ENCODE results near the gene PYCR2.

PYCR2 gene

DNA sequence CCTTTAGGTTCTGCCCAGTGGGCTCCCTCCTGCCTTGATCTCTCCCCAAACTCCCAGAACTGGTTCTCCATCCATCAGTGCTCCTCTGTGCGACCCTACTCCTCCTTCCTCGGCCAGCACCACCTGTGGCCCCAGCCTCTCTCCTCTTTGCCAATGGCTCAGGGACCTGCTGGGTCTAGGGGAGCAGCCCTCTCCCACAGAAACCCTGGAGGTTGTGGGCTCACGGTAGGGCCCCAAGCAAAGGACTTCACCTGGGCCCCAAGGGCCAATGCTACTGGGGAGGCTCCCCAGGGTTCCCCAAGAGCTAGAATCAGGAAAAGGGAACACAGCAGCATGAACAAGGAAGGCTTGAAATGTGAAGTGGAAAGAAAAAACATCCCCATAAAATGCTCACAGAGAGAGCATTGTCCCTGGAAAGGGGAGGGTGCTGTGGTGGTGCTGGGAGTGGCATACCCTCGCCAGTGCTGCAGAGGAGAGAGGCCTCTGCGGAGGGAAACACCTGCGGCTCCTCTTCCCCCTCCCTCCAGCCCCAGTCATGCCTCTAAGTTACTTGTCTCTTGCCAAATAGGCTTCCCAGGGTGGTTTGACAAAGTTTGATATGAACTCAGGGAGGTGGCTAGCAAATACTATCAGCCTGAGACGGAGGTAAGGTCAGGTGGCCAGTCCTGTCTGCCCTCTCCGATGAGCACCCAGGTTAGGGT lies 44.4 kb downstream of the PYCR2 start:
- Histone ChIP-seq H3K4me1 (ENCODE audit: insufficient read depth, low read length) (peaks cover 42% of the 10 kb centered on the region), H3K27me3 (ENCODE audit: control insufficient read depth in 1 of 2, insufficient read depth in 2 of 2, low read length in 2 of 2) (no peaks in the 10 kb centered on the region), H3K9ac (ENCODE audit: low read length) (no peak overlapping the region), H3K9me3 (ENCODE audit: low read length) (no peaks in the 10 kb centered on the region), H3K27ac (ENCODE audit: low read depth, low read length) (no peak overlapping the region), H3K4me3 (ENCODE audit: low read depth in 1 of 2, low read length in 2 of 2) (peak overlapping the region in 1 of 2 donors; percentile 95), H3K36me3 (ENCODE audit: insufficient read depth, low read length) (peaks cover 27% of the 10 kb centered on the region)

DNA sequence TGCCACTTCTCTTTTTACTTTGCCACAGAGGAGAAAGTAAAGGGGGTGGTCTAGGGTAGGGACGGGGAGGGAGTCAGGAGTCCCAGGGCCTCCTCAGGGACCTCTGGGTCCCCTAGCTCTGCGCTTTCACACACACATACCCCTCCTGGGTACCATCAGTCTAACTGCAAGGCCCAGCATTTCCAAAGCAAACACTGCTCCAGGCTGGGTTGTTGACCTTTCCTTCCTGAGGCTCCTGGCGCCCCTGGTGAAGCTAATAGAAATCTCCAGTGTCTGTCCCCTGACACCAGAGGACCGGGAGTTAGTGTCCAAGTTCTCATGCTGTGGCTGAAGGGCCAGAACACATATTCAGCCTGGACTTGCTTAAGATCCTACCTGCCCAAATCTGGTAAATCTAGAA lies 45.8 kb downstream of the PYCR2 start:
- no peaks in the 10 kb centered on the region for H3K27me3 ChIP-seq (ENCODE audit: control insufficient read depth in 1 of 2, insufficient read depth in 2 of 2, low read length in 2 of 2)
- no peak overlapping the region for H3K27ac ChIP-seq (ENCODE audit: low read depth, low read length)

DNA sequence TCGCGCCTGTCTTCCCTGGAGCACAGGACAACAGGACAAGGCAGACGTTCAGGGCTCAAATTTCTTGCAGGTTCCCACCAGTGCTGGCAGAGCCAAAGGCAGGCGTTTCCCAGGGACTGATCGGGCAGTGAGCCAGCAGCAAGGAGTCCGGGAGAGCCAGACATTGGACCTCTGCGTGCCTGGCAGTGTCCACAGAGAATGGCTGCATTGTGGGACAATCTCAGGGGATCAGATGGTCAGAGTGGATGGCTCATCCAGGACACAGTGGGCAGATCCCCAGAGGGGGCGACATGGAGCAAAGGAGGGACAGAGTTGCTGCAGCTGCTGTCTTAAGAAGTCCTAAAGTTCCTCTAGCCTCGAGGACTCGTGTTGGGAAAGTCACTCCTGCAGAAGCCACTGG lies 46.5 kb downstream of the PYCR2 start:
- Histone ChIP-seq H3K27me3 (ENCODE audit: control insufficient read depth in 1 of 2, insufficient read depth in 2 of 2, low read length in 2 of 2) (no peaks in the 10 kb centered on the region), H3K36me3 (ENCODE audit: insufficient read depth, low read length) (peaks cover 46% of the 10 kb centered on the region), H3K9ac (ENCODE audit: low read length) (no peak overlapping the region), H3K9me3 (ENCODE audit: low read length) (no peaks in the 10 kb centered on the region), H3K27ac (ENCODE audit: low read depth, low read length) (no peak overlapping the region), H3K4me3 (ENCODE audit: low read depth in 1 of 2, low read length in 2 of 2) (no peak overlapping the region), H3K4me1 (ENCODE audit: insufficient read depth, low read length) (peaks cover 42% of the 10 kb centered on the region)

More for the DNA sequence above, 45.8 kb downstream of the PYCR2 start:
- no peak overlapping the region for H3K9ac ChIP-seq (ENCODE audit: low read length)
- H3K36me3 ChIP-seq (ENCODE audit: insufficient read depth, low read length), result peaks cover 41% of the 10 kb centered on the region
- no peak overlapping the region for H3K4me3 ChIP-seq (ENCODE audit: low read depth in 1 of 2, low read length in 2 of 2)
- peaks cover 42% of the 10 kb centered on the region for H3K4me1 ChIP-seq (ENCODE audit: insufficient read depth, low read length)
- no peaks in the 10 kb centered on the region for H3K9me3 ChIP-seq (ENCODE audit: low read length)

DNA sequence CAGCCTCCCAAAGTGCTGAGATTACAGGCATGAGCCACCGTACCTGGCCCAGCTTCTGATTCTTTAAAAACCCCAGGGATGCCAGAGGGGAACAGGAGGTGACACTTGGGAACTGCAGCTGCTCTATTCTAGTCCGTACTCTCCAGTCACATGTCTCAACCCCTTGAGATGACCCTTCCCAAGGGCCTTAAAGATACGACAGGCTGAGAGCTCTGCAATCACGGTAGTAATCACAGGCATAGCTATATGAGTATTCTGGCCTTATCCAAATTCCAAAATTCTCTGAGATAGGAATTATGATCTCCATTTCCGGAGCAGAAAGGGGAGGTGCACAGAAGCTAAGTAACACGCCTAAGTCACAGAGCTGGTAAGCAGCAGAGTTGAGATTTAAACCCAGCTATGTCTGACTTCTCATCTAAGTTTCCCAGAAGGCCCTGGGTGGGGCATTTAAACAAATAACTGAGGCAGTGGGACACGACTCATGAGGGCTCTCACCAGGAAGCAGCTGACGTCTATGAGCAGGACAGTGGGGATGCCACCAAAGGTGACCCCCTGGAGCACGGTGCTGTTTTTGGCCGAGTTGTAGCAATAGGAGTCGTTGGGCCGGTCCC lies 47.0 kb downstream of the PYCR2 start:
- no peaks in the 10 kb centered on the region for H3K9me3 ChIP-seq (ENCODE audit: low read length)
- H3K4me1 ChIP-seq (ENCODE audit: insufficient read depth, low read length), result peaks cover 42% of the 10 kb centered on the region
- no peak overlapping the region for H3K27ac ChIP-seq (ENCODE audit: low read depth, low read length)
- H3K9ac ChIP-seq (ENCODE audit: low read length), result no peak overlapping the region
- H3K4me3 ChIP-seq (ENCODE audit: low read depth in 1 of 2, low read length in 2 of 2), result no peak overlapping the region
- H3K36me3 ChIP-seq (ENCODE audit: insufficient read depth, low read length), result peaks cover 48% of the 10 kb centered on the region
- H3K27me3 ChIP-seq (ENCODE audit: control insufficient read depth in 1 of 2, insufficient read depth in 2 of 2, low read length in 2 of 2), result no peaks in the 10 kb centered on the region

DNA sequence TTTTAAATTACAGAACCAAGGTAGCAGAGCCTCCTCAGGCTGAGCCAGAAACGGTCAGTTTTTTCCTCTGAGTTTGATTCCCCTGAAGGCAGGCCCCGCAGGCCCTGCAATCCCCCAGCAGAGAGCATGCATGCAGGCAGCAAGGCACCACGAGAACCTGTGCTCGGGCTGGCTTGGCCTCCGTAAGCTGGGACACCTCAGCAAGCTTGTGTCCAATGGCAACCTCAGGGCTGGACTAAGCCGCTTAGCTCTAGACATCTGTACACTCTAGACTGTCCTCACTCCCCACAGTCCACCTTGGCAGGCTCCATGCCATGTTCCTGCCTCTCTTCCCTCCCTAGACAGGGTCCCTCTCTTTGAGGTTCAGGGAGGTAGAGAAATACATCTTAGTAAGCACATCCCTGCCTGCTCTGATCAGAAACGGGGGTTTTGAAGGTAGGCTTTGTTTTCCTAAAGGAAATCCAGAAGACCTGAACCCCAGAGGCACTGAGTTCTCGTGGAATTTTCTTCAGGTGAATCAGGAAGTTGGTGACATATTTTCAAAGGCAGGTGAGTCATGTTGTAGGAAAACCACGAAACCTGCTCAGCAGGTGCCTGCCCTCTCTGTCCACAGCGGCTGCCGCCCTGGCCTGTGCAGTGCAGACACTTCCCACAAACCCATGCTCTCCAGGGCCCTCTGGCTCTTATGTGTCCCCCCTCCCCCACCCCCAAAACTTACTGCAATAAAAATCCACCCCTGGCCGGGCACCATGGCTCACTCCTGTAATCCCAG lies 48.8 kb downstream of the PYCR2 start:
- Histone ChIP-seq H3K4me3 (ENCODE audit: low read depth in 1 of 2, low read length in 2 of 2) (no peak overlapping the region), H3K27ac (ENCODE audit: low read depth, low read length) (no peak overlapping the region), H3K4me1 (ENCODE audit: insufficient read depth, low read length) (peaks cover 29% of the 10 kb centered on the region), H3K36me3 (ENCODE audit: insufficient read depth, low read length) (peaks cover 59% of the 10 kb centered on the region), H3K9ac (ENCODE audit: low read length) (no peak overlapping the region), H3K27me3 (ENCODE audit: control insufficient read depth in 1 of 2, insufficient read depth in 2 of 2, low read length in 2 of 2) (no peaks in the 10 kb centered on the region), H3K9me3 (ENCODE audit: low read length) (no peaks in the 10 kb centered on the region)

DNA sequence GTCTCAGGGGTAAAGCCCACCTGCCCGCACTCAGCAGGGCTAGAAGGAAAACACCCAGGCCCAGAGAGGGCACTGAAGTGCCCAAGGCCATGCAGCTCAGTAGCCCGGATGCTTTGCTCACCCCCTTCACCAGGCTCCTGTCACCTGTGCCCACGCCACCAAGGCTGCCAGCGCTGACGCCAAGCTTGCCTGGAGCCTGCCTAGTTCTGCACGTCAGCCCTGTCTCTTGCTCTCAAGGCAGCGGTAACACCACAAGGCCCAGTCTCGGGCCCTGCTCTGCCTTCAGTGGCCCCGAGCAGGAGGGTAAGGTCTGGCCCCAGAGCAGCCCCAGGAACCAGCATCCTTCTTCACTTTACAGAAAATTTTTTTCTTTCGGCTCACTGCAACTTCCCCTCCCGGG lies 49.6 kb downstream of the PYCR2 start:
- Histone ChIP-seq H3K4me1 (ENCODE audit: insufficient read depth, low read length) (peaks cover 21% of the 10 kb centered on the region), H3K9me3 (ENCODE audit: low read length) (no peaks in the 10 kb centered on the region), H3K36me3 (ENCODE audit: insufficient read depth, low read length) (peaks cover 59% of the 10 kb centered on the region), H3K27ac (ENCODE audit: low read depth, low read length) (no peak overlapping the region), H3K4me3 (ENCODE audit: low read depth in 1 of 2, low read length in 2 of 2) (no peak overlapping the region), H3K27me3 (ENCODE audit: control insufficient read depth in 1 of 2, insufficient read depth in 2 of 2, low read length in 2 of 2) (no peaks in the 10 kb centered on the region), H3K9ac (ENCODE audit: low read length) (no peak overlapping the region)

DNA sequence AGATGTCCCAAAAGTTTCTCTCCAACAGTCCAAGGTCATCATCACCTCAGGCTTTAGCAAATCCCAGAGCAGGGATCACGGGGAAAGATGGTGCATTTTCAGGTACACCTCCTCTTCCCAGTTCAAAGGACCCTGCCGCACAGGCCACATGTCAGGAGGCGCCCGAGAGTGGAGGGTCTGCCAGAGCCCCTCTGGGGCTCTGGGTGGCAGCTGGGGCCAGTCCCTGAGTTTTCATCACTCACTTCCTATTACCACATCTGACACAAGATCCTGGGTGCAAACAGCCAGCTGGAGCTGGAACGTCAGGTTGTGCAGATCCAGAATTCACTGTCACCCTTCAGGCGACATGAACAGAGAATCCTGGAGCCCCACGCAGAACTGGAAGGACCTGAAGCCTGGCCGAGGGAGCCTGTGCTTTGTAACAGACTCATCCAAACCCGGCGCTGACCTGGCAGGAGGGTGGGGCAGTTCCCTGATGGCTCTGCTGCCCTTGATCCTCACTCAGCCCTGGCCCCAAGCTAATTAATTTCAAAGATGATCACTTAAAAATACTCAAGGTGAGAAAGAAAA lies 50.7 kb downstream of the PYCR2 start:
- peaks cover 58% of the 10 kb centered on the region for H3K36me3 ChIP-seq (ENCODE audit: insufficient read depth, low read length)
- H3K4me3 ChIP-seq (ENCODE audit: low read depth in 1 of 2, low read length in 2 of 2), result no peak overlapping the region
- peaks cover 11% of the 10 kb centered on the region for H3K4me1 ChIP-seq (ENCODE audit: insufficient read depth, low read length)
- no peak overlapping the region for H3K9ac ChIP-seq (ENCODE audit: low read length)
- no peaks in the 10 kb centered on the region for H3K27me3 ChIP-seq (ENCODE audit: control insufficient read depth in 1 of 2, insufficient read depth in 2 of 2, low read length in 2 of 2)
- no peak overlapping the region for H3K27ac ChIP-seq (ENCODE audit: low read depth, low read length)
- H3K9me3 ChIP-seq (ENCODE audit: low read length), result no peaks in the 10 kb centered on the region

DNA sequence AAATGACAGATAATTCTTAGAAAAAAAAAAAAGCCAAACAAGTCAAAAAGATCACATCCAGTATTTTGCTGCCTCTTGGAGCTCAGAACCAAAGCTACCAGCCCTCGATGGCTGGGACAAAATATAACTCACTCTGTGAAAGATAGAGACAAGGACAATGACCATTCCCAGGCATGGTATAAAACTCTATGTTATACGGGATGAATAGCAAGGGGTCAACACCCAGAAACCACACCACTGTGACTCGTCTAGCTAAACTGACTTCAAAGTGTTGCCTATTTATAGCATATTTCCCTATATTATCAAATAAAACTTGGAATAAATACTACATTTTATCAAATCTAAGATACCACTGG lies 52.0 kb downstream of the PYCR2 start:
- Histone ChIP-seq H3K27me3 (ENCODE audit: control insufficient read depth in 1 of 2, insufficient read depth in 2 of 2, low read length in 2 of 2) (no peaks in the 10 kb centered on the region), H3K36me3 (ENCODE audit: insufficient read depth, low read length) (peaks cover 59% of the 10 kb centered on the region), H3K4me3 (ENCODE audit: low read depth in 1 of 2, low read length in 2 of 2) (no peak overlapping the region), H3K27ac (ENCODE audit: low read depth, low read length) (no peak overlapping the region), H3K4me1 (ENCODE audit: insufficient read depth, low read length) (no peaks in the 10 kb centered on the region), H3K9me3 (ENCODE audit: low read length) (no peaks in the 10 kb centered on the region), H3K9ac (ENCODE audit: low read length) (no peak overlapping the region)

DNA sequence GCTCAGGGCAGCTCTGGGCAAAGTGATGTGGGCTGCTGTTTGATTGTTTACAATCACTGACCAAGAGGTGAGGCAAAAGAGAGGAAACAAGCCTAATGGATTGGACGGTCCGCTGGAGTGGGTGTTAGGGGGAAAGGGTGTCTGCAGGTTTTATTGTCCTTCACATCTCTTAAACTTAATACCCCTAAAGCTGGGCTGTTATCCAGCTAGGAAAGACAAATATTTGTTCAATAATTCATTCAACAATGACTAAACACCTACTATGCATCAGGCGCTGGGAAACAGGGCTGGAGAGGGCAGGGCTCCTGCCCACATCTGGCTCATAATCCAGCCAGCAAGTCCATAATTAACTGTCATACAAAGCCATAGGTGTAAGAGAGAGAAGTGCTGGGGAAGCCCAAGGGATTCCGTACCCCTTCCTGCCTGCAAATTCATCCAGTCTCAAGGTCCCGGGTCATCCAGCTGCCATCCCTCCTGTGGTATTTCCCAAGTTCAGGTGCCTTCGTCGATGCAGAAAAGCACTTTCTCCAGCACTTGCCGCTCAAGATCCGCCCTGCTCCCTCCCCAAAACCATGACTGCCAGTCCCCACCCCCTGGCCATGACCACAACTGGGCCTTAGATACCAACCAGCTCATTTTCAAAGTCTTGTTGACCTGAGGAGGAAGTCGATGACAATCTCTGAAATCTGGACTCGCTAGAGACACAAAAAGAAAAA lies 52.5 kb downstream of the PYCR2 start:
- Histone ChIP-seq H3K4me3 (ENCODE audit: low read depth in 1 of 2, low read length in 2 of 2) (no peak overlapping the region), H3K4me1 (ENCODE audit: insufficient read depth, low read length) (no peaks in the 10 kb centered on the region), H3K9ac (ENCODE audit: low read length) (no peak overlapping the region), H3K36me3 (ENCODE audit: insufficient read depth, low read length) (peaks cover 60% of the 10 kb centered on the region), H3K9me3 (ENCODE audit: low read length) (no peaks in the 10 kb centered on the region), H3K27ac (ENCODE audit: low read depth, low read length) (no peak overlapping the region), H3K27me3 (ENCODE audit: control insufficient read depth in 1 of 2, insufficient read depth in 2 of 2, low read length in 2 of 2) (no peaks in the 10 kb centered on the region)

DNA sequence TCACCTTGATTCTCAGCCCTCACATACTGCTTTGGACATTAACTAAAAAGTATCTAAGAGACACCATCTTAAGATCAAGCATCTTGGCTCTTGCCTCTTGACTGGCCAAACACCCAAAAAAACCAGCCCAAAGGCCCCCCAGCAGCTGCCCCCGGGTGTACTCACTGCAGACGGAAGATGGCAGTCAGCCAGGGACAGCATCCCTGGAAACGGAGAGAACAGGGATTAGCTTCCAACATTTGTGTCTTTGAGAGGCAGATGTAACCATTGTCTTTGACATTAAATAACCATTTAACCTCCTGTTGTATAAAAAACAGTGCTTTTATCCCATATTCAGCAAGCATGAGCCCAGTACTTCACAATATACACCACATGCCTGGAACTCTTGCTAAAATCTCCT lies 53.1 kb downstream of the PYCR2 start:
- Histone ChIP-seq H3K9ac (ENCODE audit: low read length) (no peak overlapping the region), H3K36me3 (ENCODE audit: insufficient read depth, low read length) (peaks cover 61% of the 10 kb centered on the region), H3K27me3 (ENCODE audit: control insufficient read depth in 1 of 2, insufficient read depth in 2 of 2, low read length in 2 of 2) (no peaks in the 10 kb centered on the region), H3K4me1 (ENCODE audit: insufficient read depth, low read length) (no peaks in the 10 kb centered on the region), H3K9me3 (ENCODE audit: low read length) (no peaks in the 10 kb centered on the region), H3K4me3 (ENCODE audit: low read depth in 1 of 2, low read length in 2 of 2) (no peak overlapping the region), H3K27ac (ENCODE audit: low read depth, low read length) (no peak overlapping the region)

All from muscle layer of colon (tissue), 2 donors.